Measurements from ENCODE around the gene RHBDD2. TPM values are rescaled to one million over a fixed set of nuclear protein-coding genes. Genes with fewer than 3 reads are reported as not detected.
"Not testable (repeated sequence)": the region's sequence is repeated elsewhere in the genome, so short reads cannot be mapped to it uniquely, and the experiment has no call there.

The RHBDD2 gene
- polyA plus RNA-seq, 4 donors = 55.4 to 67.0 (median 58.0) TPM

- FAIRE-seq = no peak
- 84 to 91% (median 86%) methylated on average over 5 of the region's 5 CpGs for WGBS, 3 donors
Observed at GRCh38 chr7:75854233-75854632, 24.6 kb upstream of the RHBDD2 start.

GRCh38 chr7:75854813-75855345 is 24.0 kb upstream of the RHBDD2 start:
- WGBS, 3 donors = 81 to 92% (median 86%) methylated on average over 8 to 10 of the region's 10 CpGs
- not testable (repeated sequence) for H3K4me3 ChIP-seq (ENCODE audit: low read depth in 1 of 3, low read length in 3 of 3); H3K9me3 ChIP-seq (ENCODE audit: control insufficient read depth in 2 of 2, insufficient read depth in 1 of 2, low read depth in 1 of 2, low read length in 1 of 2); DNase-seq; H3K36me3 ChIP-seq (ENCODE audit: control insufficient read depth in 3 of 3, insufficient read depth in 2 of 3, low read depth in 1 of 3, low read length in 3 of 3); H3K27ac ChIP-seq (ENCODE audit: low read depth in 1 of 3, low read length in 2 of 3); H3K4me1 ChIP-seq (ENCODE audit: control insufficient read depth in 3 of 3, insufficient read depth in 2 of 3, low read depth in 1 of 3, low read length in 2 of 3); FAIRE-seq; H3K27me3 ChIP-seq (ENCODE audit: control insufficient read depth in 3 of 3, insufficient read depth in 3 of 3, low read length in 3 of 3)

More at GRCh38 chr7:75854233-75854632, 24.6 kb upstream of the RHBDD2 start:
- no peaks in the 10 kb centered on the region for H3K9me3 ChIP-seq (ENCODE audit: control insufficient read depth in 2 of 2, insufficient read depth in 1 of 2, low read depth in 1 of 2, low read length in 1 of 2)
- no peaks in the 10 kb centered on the region for H3K27me3 ChIP-seq (ENCODE audit: control insufficient read depth in 3 of 3, insufficient read depth in 3 of 3, low read length in 3 of 3)
- no peak for DNase-seq
- H3K4me3 ChIP-seq (ENCODE audit: low read depth in 1 of 3, low read length in 3 of 3) = no peak overlapping the region
- H3K27ac ChIP-seq (ENCODE audit: low read depth in 1 of 3, low read length in 2 of 3) = no peak overlapping the region
- H3K4me1 ChIP-seq (ENCODE audit: control insufficient read depth in 3 of 3, insufficient read depth in 2 of 3, low read depth in 1 of 3, low read length in 2 of 3) = no peaks in the 10 kb centered on the region
- no peaks in the 10 kb centered on the region for H3K36me3 ChIP-seq (ENCODE audit: control insufficient read depth in 3 of 3, insufficient read depth in 2 of 3, low read depth in 1 of 3, low read length in 3 of 3)

GRCh38 chr7:75856536-75856935 is 22.3 kb upstream of the RHBDD2 start:
- WGBS, 3 donors = 79 to 90% (median 79%) methylated on average over 6 of the region's 6 CpGs
- H3K4me3 ChIP-seq (ENCODE audit: low read depth in 1 of 3, low read length in 3 of 3) = no peak overlapping the region
- no peak overlapping the region for H3K27ac ChIP-seq (ENCODE audit: low read depth in 1 of 3, low read length in 2 of 3)
- H3K4me1 ChIP-seq (ENCODE audit: control insufficient read depth in 3 of 3, insufficient read depth in 2 of 3, low read depth in 1 of 3, low read length in 2 of 3) = no peaks in the 10 kb centered on the region
- no peaks in the 10 kb centered on the region for H3K27me3 ChIP-seq (ENCODE audit: control insufficient read depth in 3 of 3, insufficient read depth in 3 of 3, low read length in 3 of 3)
- no peaks in the 10 kb centered on the region for H3K9me3 ChIP-seq (ENCODE audit: control insufficient read depth in 2 of 2, insufficient read depth in 1 of 2, low read depth in 1 of 2, low read length in 1 of 2)
- H3K36me3 ChIP-seq (ENCODE audit: control insufficient read depth in 3 of 3, insufficient read depth in 2 of 3, low read depth in 1 of 3, low read length in 3 of 3) = no peaks in the 10 kb centered on the region
- FAIRE-seq (no peak), DNase-seq (no peak)

- no peak for FAIRE-seq
- H3K9me3 ChIP-seq (ENCODE audit: control insufficient read depth in 2 of 2, insufficient read depth in 1 of 2, low read depth in 1 of 2, low read length in 1 of 2) = no peaks in the 10 kb centered on the region
- H3K4me1 ChIP-seq (ENCODE audit: control insufficient read depth in 3 of 3, insufficient read depth in 2 of 3, low read depth in 1 of 3, low read length in 2 of 3) = no peaks in the 10 kb centered on the region
- no peak overlapping the region for H3K27ac ChIP-seq (ENCODE audit: low read depth in 1 of 3, low read length in 2 of 3)
- no peak for DNase-seq
- H3K36me3 ChIP-seq (ENCODE audit: control insufficient read depth in 3 of 3, insufficient read depth in 2 of 3, low read depth in 1 of 3, low read length in 3 of 3) = no peaks in the 10 kb centered on the region
- no peaks in the 10 kb centered on the region for H3K27me3 ChIP-seq (ENCODE audit: control insufficient read depth in 3 of 3, insufficient read depth in 3 of 3, low read length in 3 of 3)
- no peak overlapping the region for H3K4me3 ChIP-seq (ENCODE audit: low read depth in 1 of 3, low read length in 3 of 3)
Observed at GRCh38 chr7:75858410-75858809, 20.4 kb upstream of the RHBDD2 start.

GRCh38 chr7:75861636-75862035 is 17.2 kb upstream of the RHBDD2 start:
- H3K9me3 ChIP-seq (ENCODE audit: control insufficient read depth in 2 of 2, insufficient read depth in 1 of 2, low read depth in 1 of 2, low read length in 1 of 2) = no peaks in the 10 kb centered on the region
- H3K27ac ChIP-seq (ENCODE audit: low read depth in 1 of 3, low read length in 2 of 3) = peak overlapping the region in 1 of 3 donors; percentile 21

GRCh38 chr7:75864251-75864650 is 14.6 kb upstream of the RHBDD2 start:
- not testable (repeated sequence) for H3K4me1 ChIP-seq (ENCODE audit: control insufficient read depth in 3 of 3, insufficient read depth in 2 of 3, low read depth in 1 of 3, low read length in 2 of 3); H3K36me3 ChIP-seq (ENCODE audit: control insufficient read depth in 3 of 3, insufficient read depth in 2 of 3, low read depth in 1 of 3, low read length in 3 of 3); FAIRE-seq; DNase-seq; H3K27me3 ChIP-seq (ENCODE audit: control insufficient read depth in 3 of 3, insufficient read depth in 3 of 3, low read length in 3 of 3); H3K27ac ChIP-seq (ENCODE audit: low read depth in 1 of 3, low read length in 2 of 3); H3K9me3 ChIP-seq (ENCODE audit: control insufficient read depth in 2 of 2, insufficient read depth in 1 of 2, low read depth in 1 of 2, low read length in 1 of 2); H3K4me3 ChIP-seq (ENCODE audit: low read depth in 1 of 3, low read length in 3 of 3)
- 90 to 97% (median 92%) methylated on average over 4 of the region's 4 CpGs for whole genome bisulfite sequencing, 3 donors

More at GRCh38 chr7:75861636-75862035, 17.2 kb upstream of the RHBDD2 start:
- FAIRE-seq (no peak), DNase-seq (no peak)
- 67 to 84% (median 79%) methylated on average over 4 of the region's 4 CpGs for whole genome bisulfite sequencing, 3 donors
- Histone ChIP-seq H3K36me3 (ENCODE audit: control insufficient read depth in 3 of 3, insufficient read depth in 2 of 3, low read depth in 1 of 3, low read length in 3 of 3) (no peaks in the 10 kb centered on the region), H3K4me3 (ENCODE audit: low read depth in 1 of 3, low read length in 3 of 3) (no peak overlapping the region), H3K4me1 (ENCODE audit: control insufficient read depth in 3 of 3, insufficient read depth in 2 of 3, low read depth in 1 of 3, low read length in 2 of 3) (no peaks in the 10 kb centered on the region), H3K27me3 (ENCODE audit: control insufficient read depth in 3 of 3, insufficient read depth in 3 of 3, low read length in 3 of 3) (no peaks in the 10 kb centered on the region)

GRCh38 chr7:75866114-75866488 is 12.7 kb upstream of the RHBDD2 start:
- no peaks in the 10 kb centered on the region for H3K36me3 ChIP-seq (ENCODE audit: control insufficient read depth in 3 of 3, insufficient read depth in 2 of 3, low read depth in 1 of 3, low read length in 3 of 3)
- no peak overlapping the region for H3K4me3 ChIP-seq (ENCODE audit: low read depth in 1 of 3, low read length in 3 of 3)
- H3K27ac ChIP-seq (ENCODE audit: low read depth in 1 of 3, low read length in 2 of 3) = no peak overlapping the region
- WGBS, 3 donors = 53 to 59% (median 54%) methylated on average over 5 of the region's 5 CpGs
- H3K9me3 ChIP-seq (ENCODE audit: control insufficient read depth in 2 of 2, insufficient read depth in 1 of 2, low read depth in 1 of 2, low read length in 1 of 2) = no peaks in the 10 kb centered on the region
- H3K27me3 ChIP-seq (ENCODE audit: control insufficient read depth in 3 of 3, insufficient read depth in 3 of 3, low read length in 3 of 3) = no peaks in the 10 kb centered on the region
- H3K4me1 ChIP-seq (ENCODE audit: control insufficient read depth in 3 of 3, insufficient read depth in 2 of 3, low read depth in 1 of 3, low read length in 2 of 3) = no peaks in the 10 kb centered on the region
- DNase-seq (no peak), FAIRE-seq (no peak)

- FAIRE-seq = no peak
Observed at GRCh38 chr7:75866489-75867389, 12.1 kb upstream of the RHBDD2 start.

More at GRCh38 chr7:75866489-75867389, 12.1 kb upstream of the RHBDD2 start:
- Histone ChIP-seq H3K4me1 (ENCODE audit: control insufficient read depth in 3 of 3, insufficient read depth in 2 of 3, low read depth in 1 of 3, low read length in 2 of 3) (no peaks in the 10 kb centered on the region), H3K27me3 (ENCODE audit: control insufficient read depth in 3 of 3, insufficient read depth in 3 of 3, low read length in 3 of 3) (no peaks in the 10 kb centered on the region), H3K4me3 (ENCODE audit: low read depth in 1 of 3, low read length in 3 of 3) (no peak overlapping the region), H3K9me3 (ENCODE audit: control insufficient read depth in 2 of 2, insufficient read depth in 1 of 2, low read depth in 1 of 2, low read length in 1 of 2) (no peaks in the 10 kb centered on the region), H3K27ac (ENCODE audit: low read depth in 1 of 3, low read length in 2 of 3) (no peak overlapping the region), H3K36me3 (ENCODE audit: control insufficient read depth in 3 of 3, insufficient read depth in 2 of 3, low read depth in 1 of 3, low read length in 3 of 3) (no peaks in the 10 kb centered on the region)
- 38 to 42% (median 41%) methylated on average over 17 to 19 of the region's 19 CpGs for WGBS, 3 donors
- peak; percentile 66 to 71 for DNase-seq
